Endothelial cell of umbilical vein (primary cell): Measurements from ENCODE around the gene TOP2B. TPM values are rescaled to one million over a fixed set of nuclear protein-coding genes. Genes with fewer than 3 reads are reported as not detected.

ENCODE experiments used
- BruUV-seq: library from RNA; stranded (reverse); fragments of 400-500 nt; replicated peaks from 2 replicates; lab custom pipeline; 2021; lab: Mats Ljungman, UMichigan
- CTCF ChIA-PET: fragments of 300-600, 350-600 bp; sonication (Branson Sonifier 250); formaldehyde crosslinking; loops from one replicate; lab custom pipeline; 2021; ENCODE audit warnings: antibody characterized with exemption, inconsistent platforms; lab: Charles Lee
- POLR2A ChIA-PET: fragments of 300-600, 350-600 bp; sonication (Branson Sonifier 250); formaldehyde crosslinking; loops from one replicate; lab custom pipeline; 2021; ENCODE audit warnings: antibody characterized with exemption, inconsistent platforms; lab: Charles Lee
- DNase-seq: peaks from one replicate; pipeline ENCODE4 v3.0.0-alpha.2; 2011; ENCODE audit warnings: low read depth, low spot score
- FAIRE-seq: peaks from 2 replicates; lab custom pipeline; 2011; peaks lifted over from hg19 to GRCh38; lab: Jason Lieb, UNC
- H2AFZ ChIP-seq: 2 replicates; pipeline ENCODE4 v1.6.0; 2012; ENCODE audit warnings: low read depth, low read length, control low read depth, inconsistent platforms
- H3K27ac ChIP-seq: 2 replicates; pipeline ENCODE4 v1.5.1; 2011; ENCODE audit warnings: low read depth, mild to moderate bottlenecking, control low read depth, low read length, moderate library complexity; ENCODE audit not compliant: insufficient read depth
- H3K27me3 ChIP-seq, 2 experiments: 2 replicates each; pipeline versions ENCODE4 v1.6.0 to v1.6.1; 2011; ENCODE audit warnings: low read length in 2 of 2, mixed read lengths in 1 of 2; ENCODE audit not compliant: control insufficient read depth in 2 of 2, insufficient read depth in 2 of 2
- H3K36me3 ChIP-seq, 2 experiments: 2 replicates in 1 of 2; 3 replicates in 1 of 2; pipeline ENCODE4 v1.5.1; 2011; ENCODE audit warnings: low read length in 2 of 2, mild to moderate bottlenecking in 1 of 2, moderate library complexity in 1 of 2; ENCODE audit not compliant: control insufficient read depth in 2 of 2, insufficient read depth in 2 of 2; ENCODE audit errors: extremely low read depth in 1 of 2
- H3K4me1 ChIP-seq: 3 replicates; pipeline ENCODE4 v1.5.1; 2011; ENCODE audit warnings: mild to moderate bottlenecking, low read length; ENCODE audit not compliant: control insufficient read depth, insufficient read depth; ENCODE audit errors: extremely low read depth
- H3K4me2 ChIP-seq: 2 replicates; pipeline ENCODE4 v1.6.1; 2011; ENCODE audit warnings: low read length, control low read depth, mixed read lengths; ENCODE audit not compliant: insufficient read depth
- H3K4me3 ChIP-seq, 3 experiments: fragments of 200-600 bp in 1 of 3; sonication (generic), shearing (Covaris generic) in 1 of 3; replicated peaks in 1 of 3; 2 replicates each; pipeline ENCODE4 v1.5.1; 2011 to 2016; ENCODE audit warnings: control low read depth in 3 of 3, low read length in 3 of 3, mild to moderate bottlenecking in 2 of 3, inconsistent platforms in 1 of 3, low read depth in 1 of 3, moderate library complexity in 1 of 3; ENCODE audit not compliant: insufficient read depth in 1 of 3
- H3K79me2 ChIP-seq: 2 replicates; pipeline ENCODE4 v1.6.0; 2012; ENCODE audit warnings: low read length, inconsistent platforms; ENCODE audit not compliant: control insufficient read depth, insufficient read depth
- H3K9ac ChIP-seq: replicated peaks from 2 replicates; pipeline ENCODE3; 2011; ENCODE audit warnings: low read length, control low read depth; ENCODE audit not compliant: insufficient read depth; ENCODE audit errors: extremely low read depth
- H3K9me1 ChIP-seq: replicated peaks from 3 replicates; pipeline ENCODE4 v1.6.0; 2011; ENCODE audit warnings: mild to moderate bottlenecking, low read length; ENCODE audit not compliant: control insufficient read depth, insufficient read depth; ENCODE audit errors: extremely low read depth
- H3K9me3 ChIP-seq: replicated peaks from 2 replicates; pipeline ENCODE4 v1.5.1; 2012; ENCODE audit warnings: low read length, inconsistent platforms; ENCODE audit not compliant: control insufficient read depth, insufficient read depth
- H4K20me1 ChIP-seq: replicated peaks from 2 replicates; pipeline ENCODE3; 2011; ENCODE audit warnings: mild to moderate bottlenecking, low read length; ENCODE audit not compliant: control insufficient read depth, insufficient read depth; ENCODE audit errors: extremely low read depth
- EZH2 ChIP-seq: IDR thresholded peaks from 2 replicates; pipeline ENCODE4 v1.6.1; 2012; ENCODE audit warnings: borderline replicate concordance, low read depth, mild to moderate bottlenecking, moderate library complexity, low read length, inconsistent platforms; ENCODE audit not compliant: severe bottlenecking
- FOS ChIP-seq: IDR thresholded peaks from 2 replicates; pipeline ENCODE4 v1.6.1; 2011; ENCODE audit warnings: mild to moderate bottlenecking, low read length, moderate library complexity, borderline replicate concordance; ENCODE audit not compliant: insufficient read depth
- GATA2 ChIP-seq: IDR thresholded peaks from 2 replicates; pipeline ENCODE4 v1.7.0; 2011; ENCODE audit warnings: low read depth, mild to moderate bottlenecking, moderate library complexity, mixed read lengths, low read length; ENCODE audit not compliant: insufficient read length, insufficient read depth
- JUN ChIP-seq: IDR thresholded peaks from 2 replicates; pipeline ENCODE4 v1.6.1; 2011; ENCODE audit warnings: borderline replicate concordance, low read depth; ENCODE audit not compliant: insufficient read length, insufficient read depth
- MYC ChIP-seq: IDR thresholded peaks from one replicate; pipeline ENCODE4 v1.6.1; 2011; ENCODE audit warnings: mild to moderate bottlenecking, low read depth, low read length
- POLR2A ChIP-seq: IDR thresholded peaks from 2 replicates; pipeline ENCODE4 v1.6.1; 2012; ENCODE audit warnings: low read depth, mild to moderate bottlenecking, control low read depth, low read length
- POLR2AphosphoS5 ChIP-seq: IDR thresholded peaks from 2 replicates; pipeline ENCODE4 v1.6.1; 2012; ENCODE audit warnings: low read depth, mild to moderate bottlenecking, control low read depth, low read length, moderate library complexity; ENCODE audit not compliant: insufficient read depth
- dilution Hi-C: fragments of 300-500 bp; cut with MboI; formaldehyde crosslinking; loops from one replicate; pipeline ENCODE4 v1.15.0; 2019; ENCODE audit warnings: low sequenced_read_pairs; ENCODE audit not compliant: extremely low pct_ligation_motif_present
- intact Hi-C: fragments of 100-400 bp; cut with micrococcal nuclease; formaldehyde crosslinking; loops from one replicate; pipeline ENCODE4 v1.10.0; 2022
- polyA plus RNA-seq, 4 experiments: library from polyadenylated mRNA; depleted of rRNA in 3 of 4; stranded (reverse) in 3 of 4; unstranded in 1 of 4; fragments of >200 nt; gene quantifications; 2 replicates each; pipeline versions ENCODE4 v1.2.1 to v1.2.3, GENCODE V29; 2011 to 2012; ENCODE audit warnings: missing spikeins in 1 of 4
- total RNA-seq: library from RNA; stranded (reverse); gene quantifications from 2 replicates; pipeline ENCODE4 v1.2.3, GENCODE V29; 2021
- TF ChIP-seq, protein P1 (sequence below): IDR thresholded peaks from 2 replicates; pipeline ENCODE4 v1.6.1; 2011; ENCODE audit not compliant: insufficient read depth, insufficient read length
- TF ChIP-seq, protein P2 (sequence below), 2 donors: IDR thresholded peaks; 1 replicate in 1 of 2; 2 replicates in 1 of 2; pipeline ENCODE4 v1.5.1; 2011; ENCODE audit warnings: low read length in 2 of 2, mild to moderate bottlenecking in 2 of 2, moderate library complexity in 2 of 2, control low read depth in 1 of 2, inconsistent platforms in 1 of 2, low read depth in 1 of 2; ENCODE audit not compliant: insufficient read depth in 1 of 2; ENCODE audit errors: extremely low read depth in 1 of 2

The TOP2B gene
- total and polyA plus RNA-seq, 2 donors (not counting 3 experiments of a cell fraction or from before 2014, with no cell fraction given), result 20.4 to 98.9 TPM

DNA sequence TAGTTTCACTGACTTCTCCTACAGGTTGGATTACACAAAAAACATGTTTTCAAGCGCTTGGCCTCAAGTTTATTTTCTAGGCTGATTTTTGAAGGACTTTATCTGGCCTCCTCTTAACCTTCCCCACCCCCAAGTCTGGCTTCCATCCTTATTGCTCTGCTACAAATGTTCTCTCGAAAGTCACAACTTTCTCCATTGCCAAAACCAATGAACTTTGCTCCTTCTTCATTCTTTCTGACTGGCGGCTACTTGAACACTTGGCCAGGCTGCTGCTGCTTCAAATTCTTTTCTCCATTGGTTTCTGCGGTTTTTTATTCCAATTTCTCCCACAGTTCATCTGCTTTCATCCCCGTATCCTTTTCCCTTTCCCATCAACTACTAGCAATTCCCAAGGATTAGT lies 106.6 kb downstream of the TOP2B start:
- Histone ChIP-seq H3K4me2 (no peak overlapping the region), H3K4me1 (peaks cover 7% of the 10 kb centered on the region), H4K20me1 (no peaks in the 10 kb centered on the region), H3K79me2 (no peaks in the 10 kb centered on the region), H3K9me1 (no peaks in the 10 kb centered on the region), H3K9me3 (no peaks in the 10 kb centered on the region), H3K4me3 (no peak overlapping the region), H3K9ac (no peak overlapping the region), H3K27me3 (no peaks in the 10 kb centered on the region), H3K36me3 (no peaks in the 10 kb centered on the region), H2AFZ (no peak overlapping the region), H3K27ac (no peak overlapping the region)
- TF ChIP-seq, protein P1, sequence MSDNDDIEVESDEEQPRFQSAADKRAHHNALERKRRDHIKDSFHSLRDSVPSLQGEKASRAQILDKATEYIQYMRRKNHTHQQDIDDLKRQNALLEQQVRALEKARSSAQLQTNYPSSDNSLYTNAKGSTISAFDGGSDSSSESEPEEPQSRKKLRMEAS, result no peak
- TF ChIP-seq EZH2 (no peak), GATA2 (no peak), POLR2A (no peak), JUN (no peak), POLR2AphosphoS5 (no peak), MYC (no peak), FOS (no peak)
- TF ChIP-seq, protein P2, sequence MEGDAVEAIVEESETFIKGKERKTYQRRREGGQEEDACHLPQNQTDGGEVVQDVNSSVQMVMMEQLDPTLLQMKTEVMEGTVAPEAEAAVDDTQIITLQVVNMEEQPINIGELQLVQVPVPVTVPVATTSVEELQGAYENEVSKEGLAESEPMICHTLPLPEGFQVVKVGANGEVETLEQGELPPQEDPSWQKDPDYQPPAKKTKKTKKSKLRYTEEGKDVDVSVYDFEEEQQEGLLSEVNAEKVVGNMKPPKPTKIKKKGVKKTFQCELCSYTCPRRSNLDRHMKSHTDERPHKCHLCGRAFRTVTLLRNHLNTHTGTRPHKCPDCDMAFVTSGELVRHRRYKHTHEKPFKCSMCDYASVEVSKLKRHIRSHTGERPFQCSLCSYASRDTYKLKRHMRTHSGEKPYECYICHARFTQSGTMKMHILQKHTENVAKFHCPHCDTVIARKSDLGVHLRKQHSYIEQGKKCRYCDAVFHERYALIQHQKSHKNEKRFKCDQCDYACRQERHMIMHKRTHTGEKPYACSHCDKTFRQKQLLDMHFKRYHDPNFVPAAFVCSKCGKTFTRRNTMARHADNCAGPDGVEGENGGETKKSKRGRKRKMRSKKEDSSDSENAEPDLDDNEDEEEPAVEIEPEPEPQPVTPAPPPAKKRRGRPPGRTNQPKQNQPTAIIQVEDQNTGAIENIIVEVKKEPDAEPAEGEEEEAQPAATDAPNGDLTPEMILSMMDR (IDR thresholded peaks at IDR 0.05; ENCODE audit: extremely low read depth in 1 of 2, insufficient read depth in 1 of 2, low read depth in 1 of 2, low read length in 2 of 2), result no peak
- intact Hi-C loops, result no loop called here
- POLR2A ChIA-PET, result no interaction called here
- CTCF ChIA-PET, result interaction anchor here (1.1 kb wide), 1 partner anchor 36 kb away, joined by 4 read pairs; no protein-coding TSS in a partner anchor
- dilution Hi-C loops, result no loop called here
- no TSS peak for BruUV-seq
- FAIRE-seq, result no peak
- no peak for DNase-seq
